Lower lobe of right lung (tissue), 2 donors: ENCODE results near the gene UBE3B. TPM values are rescaled to one million over a fixed set of nuclear protein-coding genes. Genes with fewer than 3 reads are reported as not detected.

ENCODE experiments used
- ATAC-seq, 2 donors: fragments of 200-7000 bp; cut with Tn5 transposase; one replicate each; pipeline ENCODE4 v1.9.1; 2020 to 2022; ENCODE audit warnings: mild to moderate bottlenecking in 2 of 2, moderate library complexity in 2 of 2
- DNase-seq: peaks from one replicate; pipeline ENCODE4 v3.0.0-alpha.2; 2020
- H3K27ac ChIP-seq: fragments of 200-600 bp; one replicate; pipeline ENCODE4 v1.8.0; 2022
- H3K27me3 ChIP-seq: fragments of 200-600 bp; one replicate; pipeline ENCODE4 v1.8.0; 2022; ENCODE audit warnings: low read depth
- H3K36me3 ChIP-seq: fragments of 200-600 bp; one replicate; pipeline ENCODE4 v1.8.0; 2022; ENCODE audit warnings: mild to moderate bottlenecking
- H3K4me1 ChIP-seq: fragments of 200-600 bp; one replicate; pipeline ENCODE4 v1.8.0; 2022
- H3K4me3 ChIP-seq: fragments of 200-600 bp; one replicate; pipeline ENCODE4 v1.8.0; 2022; ENCODE audit warnings: mild to moderate bottlenecking
- H3K9me3 ChIP-seq: fragments of 200-600 bp; one replicate; pipeline ENCODE4 v1.8.0; 2022
- intact Hi-C: fragments of 100-400 bp; cut with DNase I; formaldehyde crosslinking; loops from one replicate; pipeline ENCODE4 v1.11.0; 2022
- total RNA-seq: library from RNA; stranded (reverse); fragmentation: NEBNext Ultra II Directional; extraction: Animal tissue kit (Norgen Biotek cat#: 25700); gene quantifications from one replicate; pipeline ENCODE4 v1.2.1, GENCODE V29; 2021
- TF ChIP-seq, protein P1 (sequence below): fragments of 200-600 bp; IDR thresholded peaks from one replicate; pipeline ENCODE4 v1.8.0; 2022; ENCODE audit warnings: antibody characterized with exemption, mild to moderate bottlenecking
- donor health status: DM: no; HTN: yes; CAD: no; lungs with severe emphysema.

Gene UBE3B
- total RNA-seq, 1 donor from 2014 or later: 40.1 TPM

DNA sequence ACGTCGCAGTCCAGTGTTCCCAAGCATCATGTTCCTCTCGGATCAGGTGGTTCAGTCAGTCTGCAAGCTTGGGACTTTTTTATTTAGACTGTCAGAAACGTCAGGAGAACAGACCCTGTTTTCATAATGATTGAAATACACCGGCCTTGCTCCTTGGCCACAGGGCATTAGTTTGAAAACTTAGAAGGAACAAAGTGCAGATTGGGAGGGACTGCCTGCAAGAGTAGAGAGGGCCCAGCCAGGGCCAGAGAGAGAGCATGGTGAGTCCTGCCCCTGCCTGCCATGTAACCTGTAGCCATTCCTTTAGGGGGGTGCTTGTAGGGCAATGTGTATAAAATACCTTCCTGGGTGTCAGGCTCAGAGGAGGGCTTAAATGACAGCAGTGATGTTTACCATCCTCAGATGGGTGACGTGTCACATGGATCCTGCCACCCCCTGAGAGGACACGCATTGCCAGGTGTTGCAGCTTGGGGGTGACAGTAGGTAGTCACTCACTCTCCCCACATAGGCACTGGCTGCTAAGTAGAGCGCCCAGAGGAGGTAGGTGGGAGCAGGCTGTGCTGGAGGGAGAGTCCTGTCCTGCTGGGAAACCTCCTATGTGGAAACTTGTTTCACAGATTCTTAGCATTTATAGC is 50.2 kb downstream of the UBE3B start:
- no peak overlapping the region for H3K4me3 ChIP-seq
- no peaks in the 10 kb centered on the region for H3K4me1 ChIP-seq
- H3K27me3 ChIP-seq: no peaks in the 10 kb centered on the region
- ATAC-seq: no peak
- peak; percentile 14 for DNase-seq
- H3K36me3 ChIP-seq: peaks cover 98% of the 10 kb centered on the region
- H3K27ac ChIP-seq: no peak overlapping the region
- H3K9me3 ChIP-seq: no peaks in the 10 kb centered on the region
- intact Hi-C loops: loop anchor here (10.0 kb wide), 1 partner anchor 247 kb away; no protein-coding TSS in a partner anchor
- TF ChIP-seq, protein P1, sequence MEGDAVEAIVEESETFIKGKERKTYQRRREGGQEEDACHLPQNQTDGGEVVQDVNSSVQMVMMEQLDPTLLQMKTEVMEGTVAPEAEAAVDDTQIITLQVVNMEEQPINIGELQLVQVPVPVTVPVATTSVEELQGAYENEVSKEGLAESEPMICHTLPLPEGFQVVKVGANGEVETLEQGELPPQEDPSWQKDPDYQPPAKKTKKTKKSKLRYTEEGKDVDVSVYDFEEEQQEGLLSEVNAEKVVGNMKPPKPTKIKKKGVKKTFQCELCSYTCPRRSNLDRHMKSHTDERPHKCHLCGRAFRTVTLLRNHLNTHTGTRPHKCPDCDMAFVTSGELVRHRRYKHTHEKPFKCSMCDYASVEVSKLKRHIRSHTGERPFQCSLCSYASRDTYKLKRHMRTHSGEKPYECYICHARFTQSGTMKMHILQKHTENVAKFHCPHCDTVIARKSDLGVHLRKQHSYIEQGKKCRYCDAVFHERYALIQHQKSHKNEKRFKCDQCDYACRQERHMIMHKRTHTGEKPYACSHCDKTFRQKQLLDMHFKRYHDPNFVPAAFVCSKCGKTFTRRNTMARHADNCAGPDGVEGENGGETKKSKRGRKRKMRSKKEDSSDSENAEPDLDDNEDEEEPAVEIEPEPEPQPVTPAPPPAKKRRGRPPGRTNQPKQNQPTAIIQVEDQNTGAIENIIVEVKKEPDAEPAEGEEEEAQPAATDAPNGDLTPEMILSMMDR: no peak

GRCh38 chr12:109529691-109530640 is 52.5 kb downstream of the UBE3B start:
- H3K4me3 ChIP-seq: no peak overlapping the region
- no peaks in the 10 kb centered on the region for H3K27me3 ChIP-seq
- no peaks in the 10 kb centered on the region for H3K4me1 ChIP-seq
- ATAC-seq: no peak
- DNase-seq: peak; percentile 10
- TF ChIP-seq, protein P1: no peak
- intact Hi-C loops: loop anchor here (10.0 kb wide), 1 partner anchor 245 kb away; no protein-coding TSS in a partner anchor
- H3K27ac ChIP-seq: no peak overlapping the region
- peaks cover 98% of the 10 kb centered on the region for H3K36me3 ChIP-seq
- H3K9me3 ChIP-seq: no peaks in the 10 kb centered on the region

DNA sequence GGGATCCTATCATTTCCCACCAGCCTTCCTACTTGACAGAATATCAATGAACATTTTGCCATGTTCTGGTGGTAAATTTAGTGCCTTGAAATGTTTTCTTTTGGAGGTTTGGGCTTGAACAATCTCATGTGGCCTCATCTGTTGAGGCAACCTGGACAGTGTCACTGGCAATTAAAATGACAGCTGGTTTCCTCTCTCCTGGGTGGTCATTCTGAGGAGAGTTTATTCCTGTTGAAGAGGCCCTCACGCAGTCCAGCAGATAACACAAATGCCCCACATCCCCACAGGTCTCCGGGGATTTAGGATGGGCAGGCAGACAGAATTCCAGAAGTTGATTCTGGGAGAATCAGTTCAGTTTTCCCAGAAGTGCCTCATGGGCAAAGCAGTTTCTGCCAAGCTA is 54.0 kb downstream of the UBE3B start:
- H3K9me3 ChIP-seq: no peaks in the 10 kb centered on the region
- peaks cover 94% of the 10 kb centered on the region for H3K36me3 ChIP-seq
- TF ChIP-seq, protein P1: no peak
- no peak overlapping the region for H3K27ac ChIP-seq
- intact Hi-C loops: no loop called here
- peak; percentile 11 for DNase-seq
- H3K4me1 ChIP-seq: no peaks in the 10 kb centered on the region
- no peaks in the 10 kb centered on the region for H3K27me3 ChIP-seq
- H3K4me3 ChIP-seq: no peak overlapping the region
- ATAC-seq: no peak

GRCh38 chr12:109532721-109533486 is 55.5 kb downstream of the UBE3B start:
- no peak for ATAC-seq
- DNase-seq: no peak
- Histone ChIP-seq H3K27me3 (no peaks in the 10 kb centered on the region), H3K4me3 (no peak overlapping the region), H3K9me3 (no peaks in the 10 kb centered on the region), H3K36me3 (peaks cover 79% of the 10 kb centered on the region), H3K4me1 (no peaks in the 10 kb centered on the region), H3K27ac (no peak overlapping the region)
- TF ChIP-seq, protein P1: no peak
- intact Hi-C loops: no loop called here

- no peak overlapping the region for H3K27ac ChIP-seq
- no peaks in the 10 kb centered on the region for H3K27me3 ChIP-seq
- DNase-seq: no peak
- no peaks in the 10 kb centered on the region for H3K4me1 ChIP-seq
- no peak for ATAC-seq
- peaks cover 74% of the 10 kb centered on the region for H3K36me3 ChIP-seq
- no peak overlapping the region for H3K4me3 ChIP-seq
- intact Hi-C loops: no loop called here
- H3K9me3 ChIP-seq: no peaks in the 10 kb centered on the region
- TF ChIP-seq, protein P1: no peak
Measured at GRCh38 chr12:109533487-109533740, 56.0 kb downstream of the UBE3B start.
